Hepatocyte (in vitro differentiated cells): Measurements from ENCODE around the gene ARHGAP6. TPM values are rescaled to one million over a fixed set of nuclear protein-coding genes. Genes with fewer than 3 reads are reported as not detected.

ENCODE experiments used
- DNase-seq: peaks from one replicate; pipeline ENCODE4 v3.0.0-alpha.2; 2016; ENCODE audit warnings: low spot score
- H2AFZ ChIP-seq: fragments of 200-600 bp; sonication (generic); 2 replicates; pipeline ENCODE4 v1.6.0; 2016; ENCODE audit warnings: antibody characterized with exemption, mild to moderate bottlenecking
- H3K27ac ChIP-seq: fragments of 200-600 bp; sonication (generic); 2 replicates; pipeline ENCODE4 v1.5.1; 2016; ENCODE audit warnings: mild to moderate bottlenecking
- H3K27me3 ChIP-seq: fragments of 200-600 bp; sonication (generic); 2 replicates; pipeline ENCODE4 v1.6.1; 2016
- H3K36me3 ChIP-seq: fragments of 200-600 bp; sonication (generic); replicated peaks from 2 replicates; pipeline ENCODE4 v1.5.1; 2016; ENCODE audit warnings: low read depth; ENCODE audit not compliant: insufficient read depth
- H3K4me1 ChIP-seq: fragments of 200-600 bp; sonication (generic); 2 replicates; pipeline ENCODE4 v1.5.1; 2016; ENCODE audit warnings: mild to moderate bottlenecking, moderate library complexity; ENCODE audit not compliant: insufficient read depth
- H3K4me2 ChIP-seq: fragments of 200-600 bp; sonication (generic); 2 replicates; pipeline ENCODE4 v1.6.0; 2016
- H3K4me3 ChIP-seq: fragments of 200-600 bp; sonication (generic); 2 replicates; pipeline ENCODE4 v1.5.1; 2016; ENCODE audit warnings: mild to moderate bottlenecking
- H3K79me2 ChIP-seq: fragments of 200-600 bp; sonication (generic); 2 replicates; pipeline ENCODE4 v1.6.0; 2017; ENCODE audit warnings: mild to moderate bottlenecking
- H3K9me2 ChIP-seq: fragments of 200-600 bp; sonication (generic); replicated peaks from 2 replicates; pipeline ENCODE4 v1.6.0; 2017; ENCODE audit warnings: mild to moderate bottlenecking; ENCODE audit not compliant: insufficient read depth
- H3K9me3 ChIP-seq: fragments of 200-600 bp; sonication (generic); 2 replicates; pipeline ENCODE4 v1.5.1; 2016; ENCODE audit warnings: low read depth, mild to moderate bottlenecking
- H4K20me1 ChIP-seq: fragments of 200-600 bp; sonication (generic); 2 replicates; pipeline ENCODE4 v1.6.0; 2016; ENCODE audit warnings: mild to moderate bottlenecking; ENCODE audit not compliant: insufficient read depth, poor library complexity, severe bottlenecking
- EZH2 ChIP-seq: fragments of 200-600 bp; sonication (generic); IDR thresholded peaks from 2 replicates; pipeline ENCODE4 v1.6.1; 2016; ENCODE audit warnings: antibody characterized with exemption, mild to moderate bottlenecking, borderline replicate concordance
- EZH2phosphoT487 ChIP-seq: fragments of 200-600 bp; sonication (generic); IDR thresholded peaks from one replicate; pipeline ENCODE4 v1.6.1; 2018; ENCODE audit warnings: antibody characterized with exemption, mild to moderate bottlenecking, low read depth, moderate library complexity; ENCODE audit not compliant: unreplicated experiment, severe bottlenecking
- WGBS: methylation state at CpG from one replicate; pipeline ENCODE4 v1.1.6; 2016; ENCODE audit warnings: low lambda C conversion rate; ENCODE audit errors: missing lambda C conversion rate; 5-methylcytosine and 5-hydroxymethylcytosine counted together
- polyA plus RNA-seq: library from polyadenylated mRNA; unstranded; fragments of >200 nt; fragmentation: Nextera tagmentation; extraction: Ambion mirVana; gene quantifications from 2 replicates; pipeline ENCODE4 v1.2.1, GENCODE V29; 2016
- total RNA-seq: library from RNA; depleted of rRNA; stranded (reverse); fragments of >200 nt; gene quantifications from 2 replicates; pipeline ENCODE4 v1.2.3, GENCODE V29; 2014
- TF ChIP-seq, protein P1 (sequence below): fragments of 200-600 bp; sonication (generic); IDR thresholded peaks from 2 replicates; pipeline ENCODE4 v1.5.1; 2016; ENCODE audit warnings: antibody characterized with exemption, mild to moderate bottlenecking; ENCODE audit not compliant: poor library complexity

ARHGAP6 gene
- total and polyA plus RNA-seq, 2 experiments from 2014 or later: 4.9 to 6.9 TPM

GRCh38 chrX:11382930-11383329 is 282.8 kb downstream of the ARHGAP6 start:
- 61% methylated on average over 4 of the region's 4 CpGs for WGBS
- DNase-seq: no peak
- Histone ChIP-seq H3K4me1 (no peaks in the 10 kb centered on the region), H3K27me3 (no peaks in the 10 kb centered on the region), H3K79me2 (no peaks in the 10 kb centered on the region), H2AFZ (no peak overlapping the region), H3K27ac (no peak overlapping the region), H4K20me1 (no peaks in the 10 kb centered on the region), H3K9me3 (no peaks in the 10 kb centered on the region), H3K4me2 (no peak overlapping the region), H3K4me3 (no peak overlapping the region), H3K36me3 (no peaks in the 10 kb centered on the region), H3K9me2 (no peaks in the 10 kb centered on the region)
- TF ChIP-seq EZH2 (no peak), EZH2phosphoT487 (no peak)
- TF ChIP-seq, protein P1, sequence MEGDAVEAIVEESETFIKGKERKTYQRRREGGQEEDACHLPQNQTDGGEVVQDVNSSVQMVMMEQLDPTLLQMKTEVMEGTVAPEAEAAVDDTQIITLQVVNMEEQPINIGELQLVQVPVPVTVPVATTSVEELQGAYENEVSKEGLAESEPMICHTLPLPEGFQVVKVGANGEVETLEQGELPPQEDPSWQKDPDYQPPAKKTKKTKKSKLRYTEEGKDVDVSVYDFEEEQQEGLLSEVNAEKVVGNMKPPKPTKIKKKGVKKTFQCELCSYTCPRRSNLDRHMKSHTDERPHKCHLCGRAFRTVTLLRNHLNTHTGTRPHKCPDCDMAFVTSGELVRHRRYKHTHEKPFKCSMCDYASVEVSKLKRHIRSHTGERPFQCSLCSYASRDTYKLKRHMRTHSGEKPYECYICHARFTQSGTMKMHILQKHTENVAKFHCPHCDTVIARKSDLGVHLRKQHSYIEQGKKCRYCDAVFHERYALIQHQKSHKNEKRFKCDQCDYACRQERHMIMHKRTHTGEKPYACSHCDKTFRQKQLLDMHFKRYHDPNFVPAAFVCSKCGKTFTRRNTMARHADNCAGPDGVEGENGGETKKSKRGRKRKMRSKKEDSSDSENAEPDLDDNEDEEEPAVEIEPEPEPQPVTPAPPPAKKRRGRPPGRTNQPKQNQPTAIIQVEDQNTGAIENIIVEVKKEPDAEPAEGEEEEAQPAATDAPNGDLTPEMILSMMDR: no peak

- peak; percentile 65 for DNase-seq
- Histone ChIP-seq H3K4me3 (no peak overlapping the region), H3K9me3 (no peaks in the 10 kb centered on the region), H3K4me2 (no peak overlapping the region), H2AFZ (no peak overlapping the region), H3K4me1 (no peaks in the 10 kb centered on the region), H3K36me3 (no peaks in the 10 kb centered on the region), H4K20me1 (no peaks in the 10 kb centered on the region), H3K9me2 (no peaks in the 10 kb centered on the region), H3K27me3 (no peaks in the 10 kb centered on the region), H3K27ac (no peak overlapping the region), H3K79me2 (no peaks in the 10 kb centered on the region)
- 27% methylated on average over 6 of the region's 6 CpGs for WGBS
- TF ChIP-seq EZH2phosphoT487: no peak
- TF ChIP-seq, protein P1: peak; percentile 51
Measured at GRCh38 chrX:11381464-11381863, 284.3 kb downstream of the ARHGAP6 start.

- TF ChIP-seq EZH2phosphoT487: no peak
- TF ChIP-seq EZH2: no peak
- TF ChIP-seq, protein P1: no peak
- H3K4me3 ChIP-seq: no peak overlapping the region
- no peaks in the 10 kb centered on the region for H4K20me1 ChIP-seq
- H3K9me2 ChIP-seq: no peaks in the 10 kb centered on the region
- H3K36me3 ChIP-seq: no peaks in the 10 kb centered on the region
- WGBS: 80% methylated on average over 10 of the region's 10 CpGs
- no peaks in the 10 kb centered on the region for H3K4me1 ChIP-seq
- no peaks in the 10 kb centered on the region for H3K27me3 ChIP-seq
- no peak overlapping the region for H3K27ac ChIP-seq
- no peak overlapping the region for H2AFZ ChIP-seq
- H3K4me2 ChIP-seq: no peak overlapping the region
- H3K9me3 ChIP-seq: no peaks in the 10 kb centered on the region
- no peaks in the 10 kb centered on the region for H3K79me2 ChIP-seq
- no peak for DNase-seq
Measured at GRCh38 chrX:11380187-11380844, 285.4 kb downstream of the ARHGAP6 start.
